HCT116 (cell line): ENCODE data around the gene AGBL3. TPM values are rescaled to one million over a fixed set of nuclear protein-coding genes. Genes with fewer than 3 reads are reported as not detected.

Experiments
- ATAC-seq: fragments of 200-7000 bp; cut with Tn5 transposase; 2 replicates; pipeline ENCODE4 v1.9.1; 2020; ENCODE audit warnings: mild to moderate bottlenecking, moderate library complexity
- BruUV-seq: library from RNA; stranded (reverse); fragments of 400-500 nt; replicated peaks from 2 replicates; lab custom pipeline; 2021; lab: Mats Ljungman, UMichigan
- CTCF ChIA-PET: fragments of 300-600 bp; sonication (Branson Sonifier 250); formaldehyde crosslinking; loops from one replicate; lab custom pipeline; 2021; ENCODE audit warnings: antibody characterized with exemption; lab: Charles Lee
- POLR2A ChIA-PET: fragments of 300-600, 350-600 bp; sonication (Branson Sonifier 250); formaldehyde crosslinking; loops from one replicate; lab custom pipeline; 2021; ENCODE audit warnings: antibody characterized with exemption; lab: Charles Lee
- RAD21 ChIA-PET, 2 experiments: fragments of 300-600 bp; sonication (Branson Sonifier 250); formaldehyde crosslinking; loops; one replicate each; lab custom pipeline; 2023; ENCODE audit warnings: low total read pairs in 2 of 2; ENCODE audit not compliant: uncharacterized antibody in 2 of 2, unreplicated experiment in 2 of 2, low non-redundant PET in 1 of 2; lab: Charles Lee
- DNase-seq: peaks from one replicate; pipeline ENCODE4 v3.0.0-alpha.2; 2010; ENCODE audit warnings: low read depth, low spot score
- H2AFZ ChIP-seq: fragments of 200-600 bp; shearing (Covaris generic), sonication (generic); 2 replicates; pipeline ENCODE4 v1.6.1; 2017; ENCODE audit warnings: low read depth, mixed run types, mixed read lengths, antibody characterized with exemption, low read length; ENCODE audit not compliant: poor library complexity, severe bottlenecking
- H3K27ac ChIP-seq: 2 replicates; pipeline ENCODE4 v1.5.1; 2012; ENCODE audit warnings: low read depth, low read length
- H3K27me3 ChIP-seq: fragments of 200-600 bp; sonication (generic); 2 replicates; pipeline ENCODE4 v1.6.1; 2016; ENCODE audit warnings: mixed run types, low read length, mixed read lengths; ENCODE audit not compliant: insufficient read depth
- H3K36me3 ChIP-seq, 2 experiments: fragments of 200-500 bp in 1 of 2; fragments of 200-600 bp in 1 of 2; sonication (Bioruptor generic) in 1 of 2; sonication (generic) in 1 of 2; 2 replicates each; pipeline versions ENCODE4 v1.5.1 to v1.6.1; 2014 to 2016; ENCODE audit warnings: low read length in 2 of 2, inconsistent platforms in 1 of 2, mixed read lengths in 1 of 2, mixed run types in 1 of 2; ENCODE audit not compliant: insufficient read depth in 2 of 2, control insufficient read depth in 1 of 2
- H3K4me1 ChIP-seq, 2 experiments: fragments of 200-600 bp in 1 of 2; sonication (generic) in 1 of 2; 2 replicates each; pipeline versions ENCODE4 v1.5.1 to v1.6.1; 2012 to 2017; ENCODE audit warnings: low read length in 2 of 2, inconsistent platforms in 1 of 2, mild to moderate bottlenecking in 1 of 2, mixed read lengths in 1 of 2, mixed run types in 1 of 2, moderate library complexity in 1 of 2; ENCODE audit not compliant: insufficient read depth in 2 of 2, control insufficient read depth in 1 of 2
- H3K4me2 ChIP-seq: fragments of 200-600 bp; sonication (generic); 2 replicates; pipeline ENCODE4 v1.6.1; 2017; ENCODE audit warnings: mixed run types, low read length, mixed read lengths
- H3K4me3 ChIP-seq, 2 experiments: fragments of 200-600 bp in 1 of 2; sonication (generic) in 1 of 2; replicated peaks in 1 of 2; 2 replicates each; pipeline ENCODE4 v1.5.1; 2011 to 2016; ENCODE audit warnings: low read length in 2 of 2, control low read depth in 1 of 2, low read depth in 1 of 2, mild to moderate bottlenecking in 1 of 2, mixed read lengths in 1 of 2, mixed run types in 1 of 2
- H3K79me2 ChIP-seq: fragments of 200-600 bp; sonication (generic); 2 replicates; pipeline ENCODE4 v1.6.1; 2017; ENCODE audit warnings: mild to moderate bottlenecking, mixed run types, low read length, moderate library complexity, mixed read lengths; ENCODE audit not compliant: insufficient read depth
- H3K9ac ChIP-seq: fragments of 200-600 bp; sonication (generic); 2 replicates; pipeline ENCODE4 v1.6.1; 2016; ENCODE audit warnings: low read length, mixed read lengths
- H3K9me2 ChIP-seq: fragments of 200-600 bp; sonication (generic), shearing (Covaris generic); 2 replicates; pipeline ENCODE4 v1.6.1; 2017; ENCODE audit warnings: mixed run types, mild to moderate bottlenecking, moderate library complexity; ENCODE audit not compliant: insufficient read depth
- H3K9me3 ChIP-seq, 2 experiments: fragments of 200-500 bp in 1 of 2; fragments of 200-600 bp in 1 of 2; sonication (Bioruptor generic) in 1 of 2; sonication (generic) in 1 of 2; 2 replicates each; pipeline ENCODE4 v1.6.1; 2014 to 2017; ENCODE audit warnings: low read length in 2 of 2, mixed read lengths in 2 of 2, inconsistent platforms in 1 of 2, low read depth in 1 of 2, mild to moderate bottlenecking in 1 of 2, mixed run types in 1 of 2, moderate library complexity in 1 of 2; ENCODE audit not compliant: control insufficient read depth in 1 of 2, insufficient read depth in 1 of 2
- H4K20me1 ChIP-seq: fragments of 200-600 bp; sonication (generic), shearing (Covaris generic); 2 replicates; pipeline ENCODE4 v1.6.1; 2017; ENCODE audit warnings: mixed run types, mild to moderate bottlenecking, moderate library complexity; ENCODE audit not compliant: insufficient read depth
- ELF1 ChIP-seq: IDR thresholded peaks from 2 replicates; pipeline ENCODE4 v1.6.1; 2012; ENCODE audit warnings: low read depth, borderline replicate concordance
- EZH2 ChIP-seq: fragments of 200-600 bp; sonication (generic); IDR thresholded peaks from 2 replicates; pipeline ENCODE4 v1.6.1; 2017; ENCODE audit warnings: antibody characterized with exemption, mixed run types
- POLR2A ChIP-seq: IDR thresholded peaks from 2 replicates; pipeline ENCODE4 v1.7.0; 2011; ENCODE audit warnings: borderline replicate concordance; ENCODE audit not compliant: insufficient read depth, insufficient read length; ENCODE audit errors: extremely low read depth
- POLR2AphosphoS5 ChIP-seq: IDR thresholded peaks from 2 replicates; pipeline ENCODE4 v1.6.1; 2011; ENCODE audit warnings: mild to moderate bottlenecking, low read depth, low read length, moderate library complexity
- RAD21 ChIP-seq: IDR thresholded peaks from 2 replicates; pipeline ENCODE4 v1.6.1; 2012; ENCODE audit warnings: low read depth, mild to moderate bottlenecking
- SP1 ChIP-seq: IDR thresholded peaks from 2 replicates; pipeline ENCODE4 v1.6.1; 2012; ENCODE audit warnings: low read depth
- SRF ChIP-seq: IDR thresholded peaks from 2 replicates; pipeline ENCODE4 v1.6.1; 2012; ENCODE audit warnings: low read depth
- ZFX ChIP-seq: fragments of 450-650 bp; IDR thresholded peaks from 2 replicates; pipeline ENCODE4 v1.6.1; 2017
- ZNF274 ChIP-seq: fragments of 200-500 bp; sonication (Bioruptor generic); IDR thresholded peaks from 2 replicates; pipeline ENCODE4 v1.6.1; 2014; ENCODE audit warnings: mild to moderate bottlenecking, low read depth, low read length, inconsistent platforms
- intact Hi-C: fragments of 100-400 bp; cut with micrococcal nuclease; formaldehyde crosslinking; loops from 2 replicates; pipeline ENCODE4 v1.10.0; 2022
- total RNA-seq: library from RNA; stranded (reverse); gene quantifications from one replicate; pipeline ENCODE4 v1.2.1, GENCODE V29; 2021; ENCODE audit not compliant: unreplicated experiment
- TF ChIP-seq, protein P1 (sequence below), 3 experiments: fragments of 200-600 bp in 1 of 3; sonication (generic) in 1 of 3; IDR thresholded peaks in 2 of 3; conservative IDR thresholded peaks in 1 of 3; 2 replicates each; pipeline ENCODE4 v1.5.1; 2012 to 2017; ENCODE audit warnings: low read depth in 2 of 3, low read length in 2 of 3, antibody characterized with exemption in 1 of 3, borderline replicate concordance in 1 of 3, control low read depth in 1 of 3, mild to moderate bottlenecking in 1 of 3, mixed read lengths in 1 of 3, mixed run types in 1 of 3, moderate library complexity in 1 of 3; ENCODE audit not compliant: insufficient read depth in 1 of 3
- TF ChIP-seq, protein P2 (sequence below): IDR thresholded peaks from 2 replicates; pipeline ENCODE4 v1.6.1; 2012; ENCODE audit warnings: low read depth
- TF ChIP-seq, protein P3 (sequence below): IDR thresholded peaks from 2 replicates; pipeline ENCODE4 v1.6.1; 2012

Gene AGBL3
- total RNA-seq, 1 experiment from 2014 or later, result 1.9 TPM

DNA sequence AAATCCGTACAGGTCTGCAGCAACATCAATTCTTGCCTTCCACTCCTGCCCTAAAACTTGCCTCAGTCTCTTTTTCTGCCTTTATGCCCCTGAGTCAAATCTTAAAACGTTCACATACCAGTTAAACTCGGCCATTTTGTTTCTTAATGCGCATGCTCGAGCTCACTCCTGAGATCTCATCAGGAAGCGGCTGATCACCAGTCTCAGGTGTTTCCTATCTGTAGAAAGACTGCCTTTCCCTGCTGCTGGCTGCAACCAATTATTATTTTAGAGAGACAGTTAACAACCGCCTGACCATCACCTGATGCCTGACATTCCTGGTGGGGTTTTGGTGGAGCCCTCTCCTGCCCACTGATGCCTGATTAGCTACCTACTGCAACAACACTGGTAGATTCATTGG, 91.3 kb downstream of the AGBL3 start (continued):
- TF ChIP-seq SRF (no peak), ZNF274 (no peak), ELF1 (no peak)

DNA sequence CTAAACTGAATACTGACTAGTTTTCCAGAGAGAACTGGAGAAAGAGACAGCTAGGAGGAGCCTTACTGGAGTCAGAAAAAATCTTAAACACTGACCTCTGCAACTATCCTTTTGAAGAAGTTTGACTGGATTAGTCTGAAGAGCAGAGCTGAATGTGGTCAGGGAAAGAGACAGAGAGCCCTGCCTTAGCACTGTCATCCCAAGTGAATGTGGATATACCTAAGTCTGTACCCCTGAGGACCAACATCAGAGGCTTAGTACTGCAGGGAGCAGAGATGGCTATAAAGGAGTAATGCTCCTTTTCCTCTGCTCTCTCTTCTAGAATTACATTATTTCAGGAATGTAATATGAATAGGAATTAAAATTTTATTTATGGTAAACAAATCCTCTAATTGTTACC, 91.7 kb downstream of the AGBL3 start:
- Histone ChIP-seq H3K4me1 (no peaks in the 10 kb centered on the region), H4K20me1 (no peaks in the 10 kb centered on the region), H3K4me2 (no peak overlapping the region), H3K9ac (no peak overlapping the region), H3K27me3 (no peaks in the 10 kb centered on the region), H3K9me2 (no peaks in the 10 kb centered on the region), H3K4me3 (no peak overlapping the region), H3K27ac (no peak overlapping the region), H3K79me2 (no peaks in the 10 kb centered on the region), H3K36me3 (no peaks in the 10 kb centered on the region), H2AFZ (no peak overlapping the region), H3K9me3 (no peaks in the 10 kb centered on the region)
- ChIA-PET RAD21 (no interaction called here), POLR2A (no interaction called here), CTCF (no interaction called here)
- ATAC-seq (no peak), DNase-seq (no peak)
- intact Hi-C loops, result no loop called here
- TF ChIP-seq, protein P1, sequence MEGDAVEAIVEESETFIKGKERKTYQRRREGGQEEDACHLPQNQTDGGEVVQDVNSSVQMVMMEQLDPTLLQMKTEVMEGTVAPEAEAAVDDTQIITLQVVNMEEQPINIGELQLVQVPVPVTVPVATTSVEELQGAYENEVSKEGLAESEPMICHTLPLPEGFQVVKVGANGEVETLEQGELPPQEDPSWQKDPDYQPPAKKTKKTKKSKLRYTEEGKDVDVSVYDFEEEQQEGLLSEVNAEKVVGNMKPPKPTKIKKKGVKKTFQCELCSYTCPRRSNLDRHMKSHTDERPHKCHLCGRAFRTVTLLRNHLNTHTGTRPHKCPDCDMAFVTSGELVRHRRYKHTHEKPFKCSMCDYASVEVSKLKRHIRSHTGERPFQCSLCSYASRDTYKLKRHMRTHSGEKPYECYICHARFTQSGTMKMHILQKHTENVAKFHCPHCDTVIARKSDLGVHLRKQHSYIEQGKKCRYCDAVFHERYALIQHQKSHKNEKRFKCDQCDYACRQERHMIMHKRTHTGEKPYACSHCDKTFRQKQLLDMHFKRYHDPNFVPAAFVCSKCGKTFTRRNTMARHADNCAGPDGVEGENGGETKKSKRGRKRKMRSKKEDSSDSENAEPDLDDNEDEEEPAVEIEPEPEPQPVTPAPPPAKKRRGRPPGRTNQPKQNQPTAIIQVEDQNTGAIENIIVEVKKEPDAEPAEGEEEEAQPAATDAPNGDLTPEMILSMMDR (IDR thresholded peaks at IDR 0.05 in 2 of 3, conservative IDR thresholded peaks at IDR 0.05 in 1 of 3; ENCODE audit: borderline replicate concordance in 1 of 3, insufficient read depth in 1 of 3, low read depth in 2 of 3, low read length in 2 of 3), result no peak
- TF ChIP-seq, protein P2, sequence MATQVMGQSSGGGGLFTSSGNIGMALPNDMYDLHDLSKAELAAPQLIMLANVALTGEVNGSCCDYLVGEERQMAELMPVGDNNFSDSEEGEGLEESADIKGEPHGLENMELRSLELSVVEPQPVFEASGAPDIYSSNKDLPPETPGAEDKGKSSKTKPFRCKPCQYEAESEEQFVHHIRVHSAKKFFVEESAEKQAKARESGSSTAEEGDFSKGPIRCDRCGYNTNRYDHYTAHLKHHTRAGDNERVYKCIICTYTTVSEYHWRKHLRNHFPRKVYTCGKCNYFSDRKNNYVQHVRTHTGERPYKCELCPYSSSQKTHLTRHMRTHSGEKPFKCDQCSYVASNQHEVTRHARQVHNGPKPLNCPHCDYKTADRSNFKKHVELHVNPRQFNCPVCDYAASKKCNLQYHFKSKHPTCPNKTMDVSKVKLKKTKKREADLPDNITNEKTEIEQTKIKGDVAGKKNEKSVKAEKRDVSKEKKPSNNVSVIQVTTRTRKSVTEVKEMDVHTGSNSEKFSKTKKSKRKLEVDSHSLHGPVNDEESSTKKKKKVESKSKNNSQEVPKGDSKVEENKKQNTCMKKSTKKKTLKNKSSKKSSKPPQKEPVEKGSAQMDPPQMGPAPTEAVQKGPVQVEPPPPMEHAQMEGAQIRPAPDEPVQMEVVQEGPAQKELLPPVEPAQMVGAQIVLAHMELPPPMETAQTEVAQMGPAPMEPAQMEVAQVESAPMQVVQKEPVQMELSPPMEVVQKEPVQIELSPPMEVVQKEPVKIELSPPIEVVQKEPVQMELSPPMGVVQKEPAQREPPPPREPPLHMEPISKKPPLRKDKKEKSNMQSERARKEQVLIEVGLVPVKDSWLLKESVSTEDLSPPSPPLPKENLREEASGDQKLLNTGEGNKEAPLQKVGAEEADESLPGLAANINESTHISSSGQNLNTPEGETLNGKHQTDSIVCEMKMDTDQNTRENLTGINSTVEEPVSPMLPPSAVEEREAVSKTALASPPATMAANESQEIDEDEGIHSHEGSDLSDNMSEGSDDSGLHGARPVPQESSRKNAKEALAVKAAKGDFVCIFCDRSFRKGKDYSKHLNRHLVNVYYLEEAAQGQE, result no peak
- TF ChIP-seq RAD21 (no peak), ZFX (no peak), ZNF274 (no peak), POLR2A (no peak), POLR2AphosphoS5 (no peak), EZH2 (no peak), SP1 (no peak), SRF (no peak)
- TF ChIP-seq, protein P3, sequence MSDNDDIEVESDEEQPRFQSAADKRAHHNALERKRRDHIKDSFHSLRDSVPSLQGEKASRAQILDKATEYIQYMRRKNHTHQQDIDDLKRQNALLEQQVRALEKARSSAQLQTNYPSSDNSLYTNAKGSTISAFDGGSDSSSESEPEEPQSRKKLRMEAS, result no peak
- no TSS peak for BruUV-seq
